ENCODE data around the gene CAD.
"Not testable (repeated sequence)": the region's sequence is repeated elsewhere in the genome, so short reads cannot be mapped to it uniquely, and the experiment has no call there.

The CAD gene

DNA sequence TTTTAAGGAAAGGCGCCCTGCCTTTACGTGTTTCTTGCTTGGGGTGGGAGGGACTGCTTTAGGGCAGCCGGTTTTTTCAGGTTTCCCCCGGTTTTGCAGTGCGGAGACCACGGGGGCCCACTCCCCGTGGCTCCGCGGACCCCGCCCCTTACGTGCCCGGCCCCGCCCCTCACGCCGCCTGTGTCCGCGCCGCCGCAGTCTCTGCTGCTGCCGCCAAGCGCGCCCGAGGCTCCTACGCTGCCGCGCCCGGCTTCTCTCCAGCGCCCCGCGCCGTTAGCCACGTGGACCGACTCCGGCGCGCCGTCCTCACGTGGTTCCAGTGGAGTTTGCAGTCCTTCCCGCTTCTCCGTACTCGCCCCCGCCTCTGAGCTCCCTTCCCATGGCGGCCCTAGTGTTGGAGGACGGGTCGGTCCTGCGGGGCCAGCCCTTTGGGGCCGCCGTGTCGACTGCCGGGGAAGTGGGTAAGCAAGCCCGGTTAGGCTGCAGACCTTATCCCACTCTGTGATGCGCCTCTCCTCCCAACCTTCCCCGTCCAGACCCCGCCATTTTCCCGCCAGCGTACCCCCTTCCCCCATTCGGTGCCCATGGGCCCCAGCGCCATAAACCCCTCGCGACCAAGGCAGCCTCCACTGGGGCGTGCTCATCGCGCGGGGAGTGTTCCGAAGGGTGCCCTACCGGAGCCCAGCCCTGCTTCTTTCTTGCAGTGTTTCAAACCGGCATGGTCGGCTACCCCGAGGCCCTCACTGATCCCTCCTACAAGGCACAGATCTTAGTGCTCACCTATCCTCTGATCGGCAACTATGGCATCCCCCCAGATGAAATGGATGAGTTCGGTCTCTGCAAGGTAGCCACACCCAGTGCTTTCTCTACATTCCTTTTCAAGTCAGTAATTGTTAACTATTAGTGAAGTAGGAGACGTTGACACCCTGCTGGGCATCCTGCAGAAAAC, at the start of gene CAD:
Gene CAD (plus strand): TSS at position 197 of the 949 bp plus-strand sequence. CDS start 183 bp downstream, at position 380.
- peak; percentile 84 to 94 for DNase-seq (ENCODE audit: low read depth in 2 of 2)

DNA sequence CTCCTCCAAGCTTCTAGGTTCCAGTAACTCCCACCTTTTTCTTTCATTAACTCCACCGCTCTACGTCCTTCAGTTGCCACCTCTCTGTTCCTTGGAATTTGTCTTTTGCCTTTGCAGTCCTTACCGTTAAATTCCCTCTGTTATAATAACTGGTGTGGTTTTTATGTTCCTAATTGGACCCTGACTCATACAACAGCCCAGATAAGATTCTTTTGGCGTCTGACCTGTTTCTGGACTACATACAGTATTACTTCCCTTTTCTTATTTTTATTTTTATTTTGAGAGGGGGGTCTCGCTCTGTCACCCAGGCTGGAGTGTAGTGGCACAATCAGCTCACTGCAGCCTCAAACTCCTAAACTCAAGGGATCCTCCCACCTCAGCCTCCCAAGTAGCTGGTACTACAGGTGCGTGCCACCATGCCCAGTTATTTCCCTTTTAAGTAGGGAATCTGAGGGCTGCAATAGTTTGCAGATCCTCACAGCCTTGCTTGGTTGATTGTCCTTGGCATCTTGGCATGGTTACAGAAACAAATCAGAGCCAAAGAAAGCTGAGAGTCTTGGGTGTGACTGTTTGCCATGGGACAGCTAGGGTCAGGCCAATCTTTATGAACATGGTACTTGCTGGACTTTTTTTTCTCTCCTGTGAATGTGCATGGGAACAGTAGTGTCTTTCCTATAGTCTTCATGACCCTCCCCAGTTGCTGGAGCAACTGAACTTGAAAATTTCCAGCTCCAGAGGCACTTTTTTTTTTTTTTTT, 46.4 kb upstream of the CAD start:
- no peak for DNase-seq (ENCODE audit: low read depth in 2 of 2)

DNA sequence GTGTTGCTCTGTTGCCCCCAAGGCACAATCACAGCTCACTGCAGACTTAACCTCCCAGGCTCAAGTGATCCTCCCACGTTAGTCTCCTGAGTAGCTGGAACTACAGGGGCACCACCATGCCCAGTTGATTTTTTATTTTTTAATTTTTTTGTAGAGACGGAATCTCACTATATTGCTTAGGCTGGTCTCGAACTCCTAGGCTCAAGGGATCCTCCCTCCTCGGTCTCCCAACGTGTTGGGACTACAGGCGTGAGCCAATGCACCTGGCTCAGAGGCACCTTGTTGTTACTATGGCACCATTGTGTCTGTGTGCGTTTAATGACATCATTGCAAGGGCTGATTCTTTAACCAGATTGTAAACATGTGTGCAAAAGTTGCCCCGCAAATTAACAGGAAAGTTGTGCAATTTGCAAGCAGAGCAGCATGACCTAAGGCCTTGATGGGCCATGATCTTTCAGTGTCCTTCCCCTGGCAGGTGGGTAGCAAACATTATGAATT, 45.8 kb upstream of the CAD start:
- no peak for DNase-seq (ENCODE audit: low read depth in 2 of 2)

DNA sequence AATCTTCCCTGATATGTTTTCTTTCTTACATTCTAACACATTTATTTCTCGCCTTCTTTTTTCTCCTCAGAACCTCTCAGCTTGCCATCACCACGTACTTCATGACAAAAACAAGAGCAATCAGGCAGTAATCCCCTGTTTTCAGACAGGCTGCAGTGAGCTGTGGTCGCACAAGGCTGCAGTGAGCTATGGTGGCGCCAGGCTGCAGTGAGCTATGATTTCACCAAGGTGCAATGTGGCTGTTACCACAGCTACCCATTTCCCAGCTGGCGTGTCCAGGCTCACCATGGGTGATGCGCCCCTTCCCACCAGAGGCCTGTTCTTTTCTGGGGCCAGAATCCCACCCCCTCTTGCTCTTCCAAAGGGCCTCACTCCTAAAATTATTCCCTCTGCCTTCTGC, 42.5 kb upstream of the CAD start:
- DNase-seq (ENCODE audit: low read depth in 2 of 2): no peak

DNA sequence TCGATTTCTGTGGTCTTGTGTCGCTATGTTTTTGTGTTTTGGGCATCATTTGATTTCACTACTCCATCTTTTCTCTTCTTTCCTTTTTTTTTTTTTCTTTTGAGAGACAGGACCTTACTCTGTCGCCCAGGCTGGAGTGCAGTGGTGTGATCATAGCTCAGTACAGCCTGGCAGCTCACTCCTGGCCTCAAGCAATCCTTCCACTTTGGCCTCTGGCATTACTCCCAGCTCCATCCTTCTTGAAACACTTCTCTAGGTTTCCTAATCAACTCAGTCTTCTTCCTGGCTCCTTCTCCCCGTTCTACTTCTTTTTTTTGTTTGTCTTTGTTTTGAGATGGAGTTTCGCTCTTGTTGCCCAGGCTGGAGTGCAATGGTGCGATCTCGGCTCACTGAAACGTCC, 41.8 kb upstream of the CAD start:
- no peak for DNase-seq (ENCODE audit: low read depth in 2 of 2)

DNA sequence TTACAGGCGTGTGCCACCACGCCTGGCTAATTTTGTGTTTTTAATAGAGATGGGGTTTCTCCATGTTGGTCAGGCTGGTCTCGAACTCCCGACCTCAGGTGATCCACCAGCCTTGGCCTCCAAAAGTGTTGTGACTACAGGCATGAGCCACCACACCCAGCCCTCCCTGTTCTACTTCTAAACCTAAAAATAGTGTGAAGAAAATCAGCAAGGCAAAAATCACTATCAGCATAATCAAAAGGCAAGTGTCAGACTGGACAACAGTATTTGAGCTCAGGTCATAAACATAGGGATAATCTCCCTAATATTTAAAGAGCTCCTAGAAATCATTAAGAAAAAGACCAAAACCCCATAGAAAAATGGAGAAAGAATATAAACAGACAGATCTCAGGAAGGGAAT, 41.4 kb upstream of the CAD start:
- not testable (repeated sequence) for DNase-seq (ENCODE audit: low read depth in 2 of 2)

DNA sequence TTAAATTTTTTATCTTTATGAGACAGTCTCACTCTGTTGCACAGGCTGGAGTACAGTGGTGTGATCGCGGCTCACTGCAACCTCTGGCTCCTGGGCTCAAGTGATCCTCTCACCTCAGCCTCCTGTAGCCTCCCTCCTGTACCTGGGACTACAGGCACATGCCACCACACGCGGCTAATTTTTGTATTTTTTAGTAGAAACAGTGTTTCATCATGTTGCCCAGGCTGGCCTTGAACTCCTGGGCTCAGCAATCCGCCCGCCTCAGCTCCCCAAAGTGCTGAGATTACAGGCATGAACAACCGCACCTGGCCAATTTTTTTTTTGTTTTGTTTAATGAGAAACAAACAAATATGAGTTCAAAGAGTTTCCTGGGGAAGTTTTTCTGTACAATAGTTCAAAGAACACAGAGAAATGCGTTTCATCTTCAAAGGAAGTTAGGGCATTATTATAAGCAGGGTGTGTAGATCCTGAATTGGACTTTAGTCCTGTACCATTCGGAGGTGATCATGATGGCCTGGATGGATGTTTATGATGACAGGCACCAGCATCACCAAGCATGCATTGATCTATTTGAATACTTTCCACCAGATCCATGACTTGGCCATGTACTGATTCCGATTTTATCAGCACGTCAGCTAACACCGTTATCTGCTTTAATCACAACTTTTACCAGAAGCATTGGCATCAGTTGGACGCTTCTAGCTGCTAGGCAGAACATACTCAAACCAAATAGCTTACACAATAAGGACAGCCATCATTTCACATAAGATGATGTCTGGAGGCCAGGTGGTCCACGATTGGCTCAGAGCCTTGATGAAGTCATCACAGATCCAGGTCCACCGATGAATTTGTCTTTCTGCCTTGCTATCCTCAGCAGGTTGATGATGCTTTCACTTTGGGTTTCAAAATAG, 39.5 kb upstream of the CAD start:
- no peak for DNase-seq (ENCODE audit: low read depth in 2 of 2)

DNA sequence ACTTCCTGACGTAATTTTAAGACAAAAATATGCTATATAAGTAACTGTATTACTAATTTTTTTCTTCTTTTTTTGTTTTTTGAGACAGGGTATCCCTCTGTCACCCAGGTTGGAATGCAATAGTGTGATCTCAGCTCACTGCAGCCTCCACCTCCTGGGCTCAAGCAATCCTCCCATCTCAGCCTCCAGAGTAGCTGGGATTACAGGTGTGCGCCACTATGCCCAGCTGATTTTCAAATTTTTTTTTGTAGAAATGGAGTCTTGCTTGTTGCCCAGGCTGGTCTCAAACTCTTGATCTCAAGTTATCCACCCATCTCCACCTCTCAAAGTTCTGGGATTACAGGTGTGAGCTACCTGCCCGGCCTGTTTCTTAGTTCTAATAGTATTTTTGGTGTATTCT, 38.7 kb upstream of the CAD start:
- no peak for DNase-seq (ENCODE audit: low read depth in 2 of 2)

DNA sequence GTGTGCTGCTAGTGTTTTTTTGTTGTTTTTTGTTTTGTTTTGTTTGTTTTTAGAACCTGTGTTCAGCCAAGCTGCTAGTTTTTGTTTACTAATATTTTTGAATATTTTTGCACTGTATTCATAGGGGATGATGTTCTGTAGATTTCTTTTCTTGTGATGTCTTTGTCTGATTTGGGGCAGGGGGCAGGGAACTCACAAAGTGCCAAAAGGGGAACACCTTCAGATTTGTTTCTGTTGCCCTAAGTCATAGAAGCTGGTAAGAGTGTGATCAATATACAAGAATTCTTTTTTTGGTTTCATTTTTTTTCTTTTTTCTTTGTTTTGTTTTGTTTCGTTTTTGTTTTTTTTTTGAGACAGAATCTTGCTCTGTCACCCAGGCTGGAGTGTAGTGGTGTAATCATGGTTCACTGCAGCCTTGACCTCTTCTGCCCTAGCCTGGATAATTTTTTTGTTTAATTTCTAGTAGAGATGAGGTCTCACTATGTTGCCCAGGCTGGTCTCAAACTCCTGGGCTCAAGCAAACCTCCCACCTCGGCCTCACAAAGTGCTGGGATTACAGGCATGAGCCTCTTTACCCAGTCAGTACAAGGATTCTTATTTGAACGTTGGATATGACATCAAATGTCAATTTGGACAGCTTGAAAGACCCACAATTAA, 37.7 kb upstream of the CAD start:
- no peak for DNase-seq (ENCODE audit: low read depth in 2 of 2)

DNA sequence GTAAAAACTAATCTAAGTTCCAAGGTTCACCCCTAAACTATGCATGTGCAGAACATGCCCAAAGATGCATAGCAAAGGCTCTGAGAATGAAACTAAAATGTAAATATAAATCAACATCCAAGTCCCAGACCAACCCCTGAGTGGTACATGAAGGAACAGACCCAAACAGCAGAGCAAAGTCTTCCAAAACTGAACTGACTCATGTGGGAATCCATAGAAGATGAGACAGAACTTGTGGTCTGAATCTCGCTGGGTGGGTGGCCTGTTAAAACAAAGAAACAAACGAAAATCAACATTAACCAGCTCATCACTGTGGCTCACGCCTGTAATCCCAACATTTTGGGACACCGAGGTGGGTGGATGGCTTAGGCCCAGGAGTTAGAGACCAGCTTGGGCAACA, 34.8 kb upstream of the CAD start:
- DNase-seq (ENCODE audit: low read depth in 2 of 2): no peak

DNA sequence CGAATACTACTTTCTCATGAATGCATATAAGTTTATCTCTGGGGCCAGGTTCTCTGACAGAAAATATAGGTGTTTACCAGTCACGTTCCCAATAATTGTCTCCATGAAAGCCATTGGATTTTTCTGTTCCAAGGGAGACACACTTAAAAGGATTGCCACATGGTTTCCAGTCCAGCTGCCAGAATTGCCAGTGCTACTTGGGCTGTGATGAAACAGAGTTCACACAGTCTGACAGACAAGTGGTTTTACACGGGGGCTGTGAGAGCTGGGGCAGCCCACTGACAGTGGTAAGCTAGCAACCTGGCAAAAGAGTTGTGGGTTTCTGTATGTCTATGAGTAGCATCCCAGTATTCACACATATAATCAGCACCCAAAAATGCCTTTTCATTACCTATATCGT, 33.1 kb upstream of the CAD start:
- DNase-seq (ENCODE audit: low read depth in 2 of 2): no peak

DNA sequence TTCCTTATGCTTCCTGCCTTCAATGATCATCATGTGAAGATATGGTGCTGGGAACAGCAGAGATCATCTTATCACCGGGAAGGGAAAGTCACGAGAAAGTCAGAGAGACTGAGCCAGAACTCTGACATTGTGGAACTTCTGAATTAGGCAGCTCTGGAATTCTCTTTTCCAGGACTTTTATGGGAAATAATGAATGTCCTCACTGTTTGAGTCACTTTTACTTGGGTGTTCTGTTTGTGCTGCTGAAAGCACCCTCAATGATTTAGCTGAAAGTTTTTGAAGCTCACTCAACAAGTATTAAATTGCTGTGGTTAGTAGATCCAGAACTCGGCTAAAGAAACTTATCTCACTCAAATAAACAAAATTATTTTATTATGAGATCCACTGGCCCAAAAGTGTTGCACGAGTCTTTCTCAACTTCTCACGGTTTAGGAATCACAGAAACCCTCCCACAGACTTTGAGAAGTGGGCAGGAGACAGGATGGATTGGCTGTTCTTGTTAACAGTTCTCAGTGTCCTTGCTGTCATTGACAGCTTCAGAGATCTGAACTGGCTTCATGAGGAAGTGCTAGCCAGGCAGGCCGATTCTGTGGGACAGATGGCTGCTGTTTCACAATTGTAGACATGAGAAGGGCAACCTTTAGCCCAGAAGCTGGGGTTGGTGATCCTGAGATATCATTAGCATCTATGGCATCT, 31.7 kb upstream of the CAD start:
- DNase-seq (ENCODE audit: low read depth in 2 of 2): no peak

DNA sequence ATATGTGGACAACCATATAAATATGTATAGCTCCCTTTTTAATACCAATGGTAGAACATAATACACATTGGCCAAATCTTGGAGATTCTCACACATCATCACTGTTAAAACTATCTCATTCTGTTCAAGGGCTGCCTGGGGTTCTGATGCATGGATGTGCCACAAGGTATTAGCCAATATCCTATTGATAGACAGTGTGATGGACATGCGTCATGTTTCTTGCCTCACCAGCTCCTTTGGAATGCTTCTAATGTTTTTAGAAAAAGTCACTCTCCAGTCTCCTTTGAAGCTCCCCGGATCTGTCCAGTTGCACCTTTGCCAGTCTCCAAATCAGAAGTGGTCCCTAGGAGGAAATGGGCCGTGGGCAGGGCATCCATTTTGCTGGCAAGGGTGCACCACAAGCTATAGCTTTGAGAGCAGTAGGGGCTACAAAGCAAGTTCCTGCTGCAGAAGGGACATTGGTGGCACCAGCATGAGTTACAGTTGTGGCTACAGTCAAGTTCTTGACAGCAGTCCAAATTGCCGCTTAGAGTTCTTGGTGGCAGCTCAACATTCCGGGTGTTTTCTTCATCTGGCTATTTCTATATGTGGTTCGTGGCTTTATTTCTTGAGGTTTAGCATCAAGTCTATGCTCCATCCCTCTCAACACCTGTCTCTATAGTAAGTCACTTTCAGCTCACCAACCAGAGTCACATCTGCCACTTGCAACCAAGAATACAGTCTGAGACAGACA, 30.4 kb upstream of the CAD start:
- DNase-seq (ENCODE audit: low read depth in 2 of 2): no peak

DNA sequence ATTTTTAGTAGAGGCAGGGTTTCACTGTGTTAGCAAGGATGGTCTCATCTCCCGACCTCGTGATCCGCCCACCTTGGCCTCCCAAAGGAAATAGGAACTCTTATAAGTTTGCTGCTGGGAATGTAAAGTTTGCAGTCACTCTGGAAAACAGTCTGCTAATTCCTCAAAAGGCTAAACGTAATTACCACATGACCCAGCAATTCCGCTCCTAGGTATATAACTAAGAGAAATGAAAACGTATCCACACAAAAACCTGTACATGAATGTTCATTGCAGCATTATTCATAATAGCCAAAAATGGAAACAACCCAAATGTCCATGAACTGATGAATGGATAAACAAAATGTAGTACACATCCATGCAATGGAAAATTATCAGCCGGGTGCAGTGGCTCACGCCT, 27.2 kb upstream of the CAD start:
- DNase-seq (ENCODE audit: low read depth in 2 of 2): no peak

DNA sequence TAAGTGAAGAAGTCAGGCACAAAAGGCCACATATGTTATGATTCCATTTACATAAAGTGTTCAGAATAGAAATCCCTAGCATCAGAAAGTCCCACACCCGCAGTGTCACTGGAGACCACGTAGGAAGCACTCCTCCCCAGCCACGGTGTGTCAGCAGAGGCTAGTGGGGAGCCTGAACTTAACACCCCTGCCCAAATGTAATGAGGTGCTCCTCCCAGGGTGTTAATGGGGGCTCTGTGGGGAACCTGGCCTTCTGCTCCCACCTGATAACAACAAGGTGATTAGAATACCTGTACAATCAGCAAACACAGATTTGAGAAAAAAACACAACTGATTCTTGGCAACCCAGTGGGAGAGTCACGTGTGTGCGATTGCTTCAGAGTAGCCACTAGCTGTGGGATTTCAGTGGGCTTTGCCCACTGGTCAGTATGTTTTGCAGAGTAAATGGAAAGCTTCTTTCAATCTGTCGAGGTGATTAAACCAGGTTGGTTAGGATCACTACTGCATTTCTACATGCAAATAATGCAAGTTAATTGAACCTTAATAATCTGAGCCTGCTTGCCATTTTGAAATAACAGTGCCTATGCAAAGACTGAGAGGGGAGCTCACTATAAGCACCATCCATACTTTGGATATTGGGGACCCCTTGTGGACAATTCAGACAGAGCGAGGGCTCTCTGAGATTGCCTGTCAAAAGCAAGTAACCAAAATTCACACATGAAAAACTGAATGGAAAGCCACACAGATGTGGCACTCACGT, 25.9 kb upstream of the CAD start:
- DNase-seq (ENCODE audit: low read depth in 2 of 2): peak in 1 of 2 donors; percentile 23

DNA sequence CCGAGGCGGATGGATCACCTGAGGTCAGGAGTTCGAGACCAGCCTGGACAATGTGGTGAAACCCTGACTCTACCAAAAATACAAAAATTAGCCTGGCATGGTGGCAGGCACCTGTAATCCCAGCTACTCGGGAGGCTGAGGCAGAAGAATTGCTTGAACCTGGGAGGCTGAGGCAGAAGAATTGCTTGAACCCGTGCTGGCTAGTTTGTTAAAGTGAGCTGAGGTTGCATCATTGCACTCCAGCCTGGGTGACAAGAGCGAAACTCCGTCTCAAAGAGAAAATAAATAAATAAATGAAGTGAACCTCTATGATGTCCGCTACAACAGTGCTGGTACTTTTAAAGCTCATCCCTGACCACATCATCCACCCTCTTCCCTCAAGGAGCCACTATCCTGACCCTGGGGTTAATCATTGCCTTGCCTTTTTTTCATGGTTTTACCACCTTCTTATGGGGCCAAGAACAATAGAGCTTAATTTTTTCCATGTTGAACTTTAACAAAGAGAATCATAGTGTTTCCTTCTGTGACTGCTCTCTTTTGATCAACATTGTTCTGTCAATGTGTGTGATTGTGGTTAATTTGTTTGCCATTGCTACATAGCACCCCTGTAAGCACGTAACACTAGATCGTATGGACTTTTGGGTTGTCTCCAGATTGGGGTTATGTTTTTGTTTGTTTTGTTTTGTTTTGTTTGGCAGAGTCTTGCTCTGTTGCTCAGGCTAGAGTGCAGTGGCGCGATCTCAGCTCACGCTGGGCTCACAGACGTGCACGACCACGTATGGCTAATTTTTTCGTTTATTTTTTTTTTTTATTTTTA, 22.4 kb upstream of the CAD start:
- no peak for DNase-seq (ENCODE audit: low read depth in 2 of 2)

DNA sequence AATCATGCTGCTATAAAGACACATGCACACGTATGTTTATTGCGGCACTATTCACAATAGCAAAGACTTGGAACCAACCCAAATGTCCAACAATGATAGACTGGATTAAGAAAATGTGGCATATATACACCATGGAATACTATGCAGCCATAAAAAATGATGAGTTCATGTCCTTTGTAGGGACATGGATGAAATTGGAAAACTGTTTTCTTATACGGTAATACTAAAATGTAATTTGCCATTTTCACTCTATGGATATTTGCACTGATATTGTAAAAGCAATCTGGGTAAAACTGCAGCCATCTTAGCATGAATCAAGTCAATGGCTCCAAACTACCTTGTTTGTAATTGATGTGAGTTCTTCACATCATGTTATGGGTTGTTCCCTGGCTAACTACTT, 21.4 kb upstream of the CAD start:
- not testable (repeated sequence) for DNase-seq (ENCODE audit: low read depth in 2 of 2)

DNA sequence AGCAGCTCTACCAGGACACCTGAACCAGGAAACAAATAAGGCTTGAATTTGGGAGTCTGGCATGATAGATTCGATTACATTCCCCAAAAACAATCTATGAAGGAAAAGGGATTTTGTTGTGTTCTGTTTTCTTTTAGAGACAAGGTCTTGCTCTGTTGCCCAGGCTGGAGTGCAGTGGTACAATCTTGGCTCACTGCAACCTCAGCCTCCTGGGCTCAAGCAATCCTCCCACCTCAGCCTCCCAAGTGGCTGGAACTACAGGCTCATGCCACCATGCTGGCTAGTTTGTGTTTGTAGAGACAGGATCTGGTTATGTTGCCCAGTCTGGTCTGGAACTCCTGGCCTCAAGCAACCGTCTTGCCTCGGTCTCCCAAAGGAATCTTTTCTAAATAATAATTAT, 19.1 kb upstream of the CAD start:
- DNase-seq (ENCODE audit: low read depth in 2 of 2): not testable (repeated sequence)

Measured in stimulated activated CD4-positive, alpha-beta T cell treated with anti-CD3 and anti-CD28 coated beads, Interleukin-1b, Interleukin-23, amount 100 ng/mL, for 4 hours (primary cell).